Inflammatory macrophage (primary cell): ENCODE measurements around the gene LIPE.

ENCODE experiments used
- DNase-seq, 2 donors: peaks; one replicate each; pipeline ENCODE4 v3.0.0-alpha.2; 2020 to 2022

LIPE gene

GRCh38 chr19:42412227-42412626, 15.0 kb downstream of the LIPE start:
- no peak for DNase-seq

- DNase-seq = no peak
Measured at GRCh38 chr19:42411581-42412178, 15.5 kb downstream of the LIPE start.

DNA sequence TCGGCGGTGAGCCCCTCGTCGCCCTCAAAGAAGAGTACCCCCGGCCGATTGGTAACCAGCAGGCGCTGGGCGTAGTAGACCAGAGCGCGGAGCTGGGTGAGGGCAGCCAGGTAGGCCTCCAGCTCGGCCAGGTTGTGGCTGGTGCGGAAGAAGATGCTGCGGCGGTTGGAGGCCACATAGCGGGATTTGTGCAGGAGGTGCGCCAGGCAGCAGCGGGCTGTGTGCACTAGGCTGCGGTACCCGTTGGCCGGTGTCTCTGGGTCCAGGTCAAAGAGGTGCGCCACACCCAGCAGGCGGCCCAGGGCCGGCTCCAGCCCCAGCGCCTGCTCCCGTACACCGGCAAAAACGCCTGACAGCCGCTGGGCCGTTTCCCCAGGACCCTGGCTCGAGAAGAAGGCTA, 16.8 kb downstream of the LIPE start:
- no peak for DNase-seq

GRCh38 chr19:42409477-42409876, 17.7 kb downstream of the LIPE start:
- DNase-seq = no peak

DNA sequence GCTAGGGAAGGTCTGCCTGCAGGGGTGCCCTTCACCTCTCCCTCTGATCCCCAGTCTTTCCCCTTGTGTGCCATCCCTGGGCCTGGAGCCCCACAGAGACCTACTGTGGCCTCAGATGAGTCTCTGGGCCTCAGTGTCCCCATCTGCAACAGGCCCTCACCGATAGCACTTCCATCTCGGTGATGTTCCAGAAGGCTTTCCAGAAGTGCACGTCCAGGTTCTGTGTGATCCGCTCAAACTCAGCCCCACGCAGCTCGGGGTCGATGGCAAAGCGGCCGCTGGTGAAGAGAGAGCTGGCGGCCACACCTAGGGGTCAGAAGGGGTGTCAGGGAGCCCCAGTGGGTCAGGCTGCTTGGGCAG, 19.4 kb downstream of the LIPE start:
- no peak for DNase-seq

DNA sequence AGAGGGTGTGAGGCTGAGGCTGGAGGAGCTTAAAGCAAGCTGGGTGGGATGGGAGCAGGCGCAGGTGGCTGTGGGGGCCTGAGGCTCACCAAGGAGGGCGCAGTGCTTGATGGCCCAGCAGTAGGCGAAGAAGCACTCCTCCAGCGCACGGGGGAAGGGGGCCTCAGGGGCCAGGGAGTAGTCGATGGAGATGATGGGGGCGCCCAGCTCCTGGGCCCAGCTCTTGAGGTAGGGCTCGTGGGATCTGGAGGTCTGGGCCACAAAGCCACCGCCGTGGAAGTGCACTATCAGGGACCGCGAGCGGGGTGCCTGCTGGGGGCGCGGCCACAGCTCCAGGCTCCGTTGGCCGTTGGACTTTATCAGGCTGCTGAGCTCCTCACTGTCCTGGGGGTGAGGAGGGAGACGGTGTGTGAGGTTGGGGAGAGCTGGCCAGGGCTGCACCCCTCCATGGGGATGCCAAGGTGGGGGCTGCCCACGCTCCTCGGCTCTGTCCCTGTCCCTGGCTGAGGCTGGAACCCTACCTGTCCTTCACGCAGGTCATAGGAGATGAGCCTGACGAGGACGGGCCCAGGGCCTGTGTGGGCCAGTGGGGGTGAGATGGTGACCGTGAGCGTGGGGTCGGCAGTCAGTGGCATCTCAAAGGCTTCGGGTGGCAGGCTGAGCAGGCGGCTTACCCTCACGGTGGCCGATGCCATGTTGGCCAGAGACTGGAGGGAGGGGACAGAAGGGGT, 19.9 kb downstream of the LIPE start:
- no peak for DNase-seq

- no peak for DNase-seq
Measured at GRCh38 chr19:42406111-42406510, 21.1 kb downstream of the LIPE start.

GRCh38 chr19:42403586-42403985, 23.6 kb downstream of the LIPE start:
- DNase-seq = no peak

GRCh38 chr19:42402376-42403116, 24.6 kb downstream of the LIPE start:
- DNase-seq = no peak

GRCh38 chr19:42401365-42402303, 25.6 kb downstream of the LIPE start:
- peak; percentile 62 to 65 for DNase-seq

DNA sequence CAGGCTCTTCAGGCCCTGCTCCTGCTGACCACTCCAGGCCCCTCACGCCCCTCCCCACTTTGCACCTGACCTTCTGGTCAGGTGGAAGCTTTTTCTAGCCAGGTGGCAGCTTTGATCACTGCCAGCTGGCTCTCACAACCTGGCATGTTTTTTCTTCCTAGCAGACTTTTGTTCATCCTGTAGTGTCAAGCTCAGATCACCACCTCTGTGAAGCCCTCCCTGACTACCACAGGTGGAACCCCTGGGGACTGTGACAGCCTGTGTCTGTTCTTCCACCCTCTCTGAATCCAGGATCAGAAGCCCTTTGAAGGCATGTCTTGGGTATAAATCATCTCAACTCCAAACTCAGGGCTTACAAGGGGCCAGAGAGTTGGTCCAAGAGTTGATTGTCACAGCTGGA, 26.8 kb downstream of the LIPE start:
- no peak for DNase-seq

DNA sequence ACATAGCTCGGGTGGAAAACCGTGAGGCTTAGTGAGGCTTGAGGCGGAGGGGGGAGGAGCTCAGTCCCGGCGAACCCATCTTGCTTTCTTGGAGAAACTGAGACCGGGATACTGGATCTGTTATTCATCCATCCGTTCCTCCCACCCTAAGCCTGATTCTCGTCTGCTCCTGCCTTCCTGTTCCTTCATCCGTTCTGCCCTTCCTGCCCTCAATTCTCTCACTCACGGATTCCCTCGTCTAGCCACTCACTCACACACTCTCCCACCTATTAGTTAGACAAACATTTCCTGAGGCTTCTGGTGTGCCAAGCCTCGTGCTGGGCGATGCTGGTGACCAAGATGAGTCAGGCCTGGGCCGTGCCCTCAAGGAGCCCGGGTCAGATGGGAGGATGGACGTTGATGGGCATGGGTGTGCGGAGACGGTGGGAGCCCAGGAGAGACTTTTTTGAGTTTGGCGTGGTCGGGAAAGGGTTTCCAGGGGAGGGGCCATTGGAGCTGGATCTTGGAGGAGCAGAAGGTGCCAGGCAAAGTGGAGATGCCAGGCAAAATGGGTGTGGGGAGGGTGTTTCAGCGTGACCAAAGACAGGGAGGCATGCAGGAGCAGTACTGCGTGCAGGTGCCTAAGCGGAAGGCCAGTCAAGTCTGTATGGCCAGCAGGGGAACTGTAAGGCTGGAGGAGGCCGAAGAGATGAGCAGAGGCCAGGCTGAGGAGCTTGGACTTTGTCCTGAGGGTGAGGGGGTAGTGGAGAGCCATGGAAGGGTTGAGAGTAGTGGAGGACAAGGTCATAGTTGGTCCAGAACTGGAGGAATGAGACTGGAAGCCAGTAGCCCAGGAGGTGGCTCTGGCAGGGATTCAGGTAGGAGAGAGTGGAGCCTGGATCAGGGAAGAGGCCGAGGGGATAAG, 29.7 kb downstream of the LIPE start:
- DNase-seq = no peak

- DNase-seq = peak; percentile 99 to 100
Measured at GRCh38 chr19:42396381-42397262, 30.6 kb downstream of the LIPE start.

DNA sequence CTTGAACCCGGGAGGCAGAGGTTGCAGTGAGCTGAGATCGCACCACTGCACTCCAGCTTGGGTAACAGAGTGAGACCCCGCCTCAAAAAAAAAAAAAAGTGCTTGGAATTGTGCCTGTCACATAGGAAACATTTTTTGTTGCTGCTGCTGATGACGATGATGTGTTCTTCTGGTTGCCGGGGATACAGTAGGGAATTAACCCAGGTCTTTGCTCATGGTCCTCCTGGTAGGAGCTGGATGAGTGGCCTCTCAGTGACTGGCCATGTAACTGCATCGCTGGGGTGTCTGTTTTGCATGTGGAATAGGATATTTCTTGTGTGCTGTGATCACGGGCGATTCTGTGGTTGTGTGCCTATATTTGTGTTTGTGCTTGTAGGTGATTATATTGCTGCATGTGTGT, 32.4 kb downstream of the LIPE start:
- DNase-seq = no peak

DNA sequence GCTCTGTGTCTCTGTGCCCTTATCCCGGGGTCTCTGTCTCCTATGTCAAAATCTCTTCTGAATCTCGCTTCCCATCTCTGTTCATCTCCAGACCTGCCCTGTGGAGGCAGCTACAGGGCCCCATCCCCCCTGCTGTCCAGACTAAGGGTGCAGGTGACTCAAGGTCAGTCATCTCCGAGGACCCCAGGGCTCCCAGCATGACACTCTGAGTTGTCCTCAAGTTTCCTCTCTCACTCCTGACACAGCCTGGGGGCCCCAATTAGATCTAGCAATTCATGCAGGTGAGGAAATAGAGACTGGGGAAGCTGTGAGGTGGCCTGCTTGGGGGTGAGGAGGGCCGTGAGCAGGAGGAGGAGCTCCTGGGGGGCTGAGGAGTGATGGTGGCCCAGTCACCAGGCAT, 35.0 kb downstream of the LIPE start:
- DNase-seq = no peak

GRCh38 chr19:42389899-42390298, 37.3 kb downstream of the LIPE start, which contains the start of gene CNFN:
Gene CNFN (minus strand): TSS chr19:42390297. CDS start chr19:42389037, 1,260 bp downstream.
- no peak for DNase-seq

- DNase-seq = no peak
Measured at GRCh38 chr19:42388851-42389489, 38.2 kb downstream of the LIPE start.

GRCh38 chr19:42386974-42387707, 40.0 kb downstream of the LIPE start:
- peak; percentile 54 to 63 for DNase-seq

DNA sequence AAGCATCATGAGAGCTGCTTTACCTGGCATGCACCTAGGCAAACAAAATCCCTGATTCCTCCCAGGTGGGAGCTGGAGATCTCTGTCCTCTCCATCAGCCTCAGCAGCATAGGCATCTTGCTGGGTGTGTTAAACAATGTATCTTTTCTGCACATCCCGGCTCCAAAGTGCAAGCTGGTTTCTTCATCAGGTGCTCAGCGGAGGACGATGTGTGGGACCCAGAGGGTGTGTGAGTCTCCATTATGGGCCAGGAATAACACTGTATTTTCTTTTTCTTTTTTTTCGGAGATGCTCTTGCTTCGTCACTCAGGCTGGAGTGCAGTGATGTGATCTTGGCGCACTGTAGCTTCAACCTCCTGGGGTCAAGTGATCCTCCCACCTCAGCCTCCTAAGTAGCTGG, 47.0 kb downstream of the LIPE start:
- no peak for DNase-seq
